H1 (cell line): Measurements from ENCODE around the gene MASP1. TPM values are rescaled to one million over a fixed set of nuclear protein-coding genes. Genes with fewer than 3 reads are reported as not detected.

ENCODE experiments used
- CTCF ChIA-PET: fragments of 300-600 bp; sonication (Branson Sonifier 250); formaldehyde crosslinking; loops from one replicate; lab custom pipeline; 2021; ENCODE audit not compliant: partially characterized antibody; lab: Charles Lee
- POLR2A ChIA-PET: fragments of 300-600 bp; sonication (Branson Sonifier 250); formaldehyde crosslinking; loops from one replicate; lab custom pipeline; 2021; ENCODE audit warnings: inconsistent platforms; ENCODE audit not compliant: partially characterized antibody; lab: Charles Lee
- DNase-seq, 2 experiments: peaks; one replicate each; pipeline versions ENCODE4 v3.0.0 to v3.0.0-alpha.2; 2010 to 2022; ENCODE audit warnings: low spot score in 2 of 2, low read depth in 1 of 2, mixed read lengths in 1 of 2
- FAIRE-seq: peaks from 2 replicates; lab custom pipeline; 2011; peaks lifted over from hg19 to GRCh38; lab: Jason Lieb, UNC
- H2AFZ ChIP-seq: 2 replicates; pipeline ENCODE4 v1.8.1; 2012; ENCODE audit warnings: low read length, inconsistent platforms
- H2AK5ac ChIP-seq: 2 replicates; pipeline ENCODE4 v1.6.1; 2013; ENCODE audit warnings: low read depth, low read length
- H2BK120ac ChIP-seq: replicated peaks from 2 replicates; pipeline ENCODE3; 2013; ENCODE audit warnings: low read depth, low read length, inconsistent platforms
- H2BK12ac ChIP-seq: 2 replicates; pipeline ENCODE4 v1.6.1; 2013; ENCODE audit warnings: low read depth, low read length
- H2BK15ac ChIP-seq: 2 replicates; pipeline ENCODE4 v1.6.1; 2013; ENCODE audit warnings: low read length
- H2BK20ac ChIP-seq: 2 replicates; pipeline ENCODE4 v1.6.1; 2013; ENCODE audit warnings: low read length
- H2BK5ac ChIP-seq: 2 replicates; pipeline ENCODE4 v1.6.1; 2013; ENCODE audit warnings: low read depth, low read length
- H3K14ac ChIP-seq: 2 replicates; pipeline ENCODE4 v1.6.1; 2013; ENCODE audit warnings: inconsistent platforms; ENCODE audit not compliant: insufficient read length
- H3K18ac ChIP-seq: 2 replicates; pipeline ENCODE4 v1.6.1; 2013; ENCODE audit warnings: low read length; ENCODE audit errors: extremely low read depth
- H3K23ac ChIP-seq: 2 replicates; pipeline ENCODE4 v1.6.1; 2013; ENCODE audit warnings: inconsistent platforms; ENCODE audit not compliant: insufficient read length
- H3K23me2 ChIP-seq: 2 replicates; pipeline ENCODE4 v1.6.1; 2013; ENCODE audit warnings: low read depth, low read length
- H3K27ac ChIP-seq: 2 replicates; pipeline ENCODE4 v1.6.1; 2011; ENCODE audit warnings: low read depth, low read length, inconsistent platforms
- H3K27me3 ChIP-seq, 4 experiments: replicated peaks in 1 of 4; 1 replicate in 1 of 4; 2 replicates in 3 of 4; pipeline versions ENCODE4 v1.6.1 to v1.8.1; 2011 to 2013; ENCODE audit warnings: low read length in 3 of 4, mild to moderate bottlenecking in 3 of 4, inconsistent platforms in 2 of 4, mixed read lengths in 2 of 4, moderate library complexity in 1 of 4; ENCODE audit not compliant: control insufficient read depth in 3 of 4, insufficient read depth in 3 of 4; ENCODE audit errors: extremely low read depth in 1 of 4
- H3K36me3 ChIP-seq, 4 experiments: 2 replicates each; pipeline versions ENCODE4 v1.6.1 to v1.8.1; 2011 to 2013; ENCODE audit warnings: mild to moderate bottlenecking in 4 of 4, low read length in 3 of 4, moderate library complexity in 2 of 4, control low read depth in 1 of 4, inconsistent platforms in 1 of 4; ENCODE audit not compliant: insufficient read depth in 4 of 4, control insufficient read depth in 2 of 4
- H3K4ac ChIP-seq: replicated peaks from 2 replicates; pipeline ENCODE3; 2013; ENCODE audit warnings: low read length, low read depth, mixed read lengths, inconsistent platforms; ENCODE audit not compliant: insufficient read length
- H3K4me1 ChIP-seq, 4 experiments: replicated peaks in 1 of 4; 1 replicate in 1 of 4; 2 replicates in 3 of 4; pipeline versions ENCODE4 v1.6.1 to v1.8.1; 2011 to 2013; ENCODE audit warnings: low read length in 3 of 4, inconsistent platforms in 2 of 4, mixed read lengths in 1 of 4; ENCODE audit not compliant: insufficient read depth in 4 of 4, control insufficient read depth in 3 of 4
- H3K4me2 ChIP-seq, 2 experiments: 2 replicates each; pipeline versions ENCODE4 v1.6.1 to v1.8.1; 2011 to 2013; ENCODE audit warnings: low read depth in 2 of 2, low read length in 2 of 2, control low read depth in 1 of 2, inconsistent platforms in 1 of 2, mild to moderate bottlenecking in 1 of 2; ENCODE audit not compliant: insufficient read depth in 1 of 2
- H3K4me3 ChIP-seq, 4 experiments: fragments of 200-600, 300-600 bp in 1 of 4; sonication (generic), shearing (Covaris generic), sonication (Bioruptor Twin) in 1 of 4; 2 replicates each; pipeline versions ENCODE4 v1.5.1 to v1.8.1; 2011 to 2016; ENCODE audit warnings: low read length in 4 of 4, low read depth in 3 of 4, control low read depth in 2 of 4, inconsistent platforms in 2 of 4, mild to moderate bottlenecking in 2 of 4, mixed read lengths in 1 of 4, moderate library complexity in 1 of 4; ENCODE audit not compliant: insufficient read depth in 2 of 4; ENCODE audit errors: extremely low read depth in 1 of 4
- H3K56ac ChIP-seq: replicated peaks from 2 replicates; pipeline ENCODE3; 2013; ENCODE audit warnings: low read depth, mild to moderate bottlenecking, mixed read lengths, low read length, inconsistent platforms; ENCODE audit not compliant: insufficient read length
- H3K79me1 ChIP-seq: 2 replicates; pipeline ENCODE4 v1.6.1; 2013; ENCODE audit warnings: low read depth, low read length, control low read depth
- H3K79me2 ChIP-seq, 2 experiments: 2 replicates each; pipeline versions ENCODE4 v1.6.1 to v1.8.1; 2012 to 2013; ENCODE audit warnings: low read length in 2 of 2, mild to moderate bottlenecking in 2 of 2, inconsistent platforms in 1 of 2; ENCODE audit not compliant: insufficient read depth in 2 of 2, control insufficient read depth in 1 of 2
- H3K9ac ChIP-seq, 4 experiments: replicated peaks in 1 of 4; 1 replicate in 1 of 4; 2 replicates in 3 of 4; pipeline versions ENCODE4 v1.6.1 to v1.8.1; 2011 to 2013; ENCODE audit warnings: low read depth in 3 of 4, low read length in 3 of 4, control low read depth in 2 of 4, mild to moderate bottlenecking in 2 of 4, moderate library complexity in 2 of 4, inconsistent platforms in 1 of 4; ENCODE audit errors: extremely low read depth in 1 of 4
- H3K9me3 ChIP-seq, 2 experiments: 2 replicates each; pipeline versions ENCODE4 v1.6.1 to v1.8.1; 2012 to 2013; ENCODE audit warnings: mild to moderate bottlenecking in 2 of 2, moderate library complexity in 2 of 2, control low read depth in 1 of 2, inconsistent platforms in 1 of 2, low read depth in 1 of 2, low read length in 1 of 2, mixed read lengths in 1 of 2; ENCODE audit not compliant: insufficient read depth in 2 of 2
- H4K20me1 ChIP-seq, 2 experiments: replicated peaks in 1 of 2; 2 replicates each; pipeline versions ENCODE3 to v1.8.1; 2011 to 2013; ENCODE audit warnings: inconsistent platforms in 2 of 2, low read length in 2 of 2, mild to moderate bottlenecking in 1 of 2; ENCODE audit not compliant: insufficient read depth in 2 of 2, control insufficient read depth in 1 of 2
- H4K5ac ChIP-seq: 2 replicates; pipeline ENCODE4 v1.6.1; 2013; ENCODE audit warnings: low read length, low read depth, mixed read lengths, inconsistent platforms; ENCODE audit not compliant: insufficient read length
- H4K8ac ChIP-seq: 2 replicates; pipeline ENCODE4 v1.8.0; 2013; ENCODE audit warnings: mild to moderate bottlenecking, moderate library complexity, low read length, inconsistent platforms; ENCODE audit not compliant: insufficient read depth; ENCODE audit errors: extremely low read depth
- H4K91ac ChIP-seq: replicated peaks from 2 replicates; pipeline ENCODE3; 2013; ENCODE audit warnings: low read length, mixed read lengths, inconsistent platforms; ENCODE audit not compliant: insufficient read length
- KDM1A ChIP-seq: fragments of 200-600, 300-600 bp; sonication (generic); IDR thresholded peaks from 2 replicates; pipeline ENCODE4 v1.7.1; 2016; ENCODE audit warnings: mild to moderate bottlenecking, low read length, borderline replicate concordance
- WGBS, 2 experiments: shearing (Covaris generic) in 1 of 2; methylation state at CpG; one replicate each; pipeline versions ENCODE4 v1.1.6 to v1.1.7; 2013 to 2015; ENCODE audit warnings: low lambda C conversion rate in 2 of 2, mixed read lengths in 2 of 2, inconsistent platforms in 1 of 2, low coverage in 1 of 2, missing lambda C conversion rate in 1 of 2; ENCODE audit not compliant: insufficient replicate concordance in 2 of 2, insufficient coverage in 1 of 2, insufficient read length in 1 of 2; ENCODE audit errors: extremely low coverage in 1 of 2, missing lambda C conversion rate in 1 of 2; 5-methylcytosine and 5-hydroxymethylcytosine counted together
- polyA plus RNA-seq, 7 experiments: library from polyadenylated mRNA; depleted of rRNA in 3 of 7; stranded (reverse) in 5 of 7; unstranded in 2 of 7; fragments of >200 nt in 5 of 7; fragments of 200-250 nt in 2 of 7; gene quantifications; 1 replicate in 5 of 7; 2 replicates in 1 of 7; 4 replicates in 1 of 7; pipeline versions ENCODE4 v1.2.1 to v1.2.3, GENCODE V29; 2011 to 2013; ENCODE audit warnings: missing spikeins in 2 of 7, mixed read lengths in 2 of 7
- total RNA-seq: library from RNA; stranded (reverse); fragmentation: NEBNext Ultra II Directional; extraction: Animal tissue kit (Norgen Biotek cat#: 25700); gene quantifications from 2 replicates; pipeline ENCODE4 v1.2.1, GENCODE V29; 2021

The MASP1 gene
- total and polyA plus RNA-seq, 2 of the 8 experiments (the other 6 are each of a cell fraction or from before 2014, with no cell fraction given), result 2.7 to 3.5 TPM

DNA sequence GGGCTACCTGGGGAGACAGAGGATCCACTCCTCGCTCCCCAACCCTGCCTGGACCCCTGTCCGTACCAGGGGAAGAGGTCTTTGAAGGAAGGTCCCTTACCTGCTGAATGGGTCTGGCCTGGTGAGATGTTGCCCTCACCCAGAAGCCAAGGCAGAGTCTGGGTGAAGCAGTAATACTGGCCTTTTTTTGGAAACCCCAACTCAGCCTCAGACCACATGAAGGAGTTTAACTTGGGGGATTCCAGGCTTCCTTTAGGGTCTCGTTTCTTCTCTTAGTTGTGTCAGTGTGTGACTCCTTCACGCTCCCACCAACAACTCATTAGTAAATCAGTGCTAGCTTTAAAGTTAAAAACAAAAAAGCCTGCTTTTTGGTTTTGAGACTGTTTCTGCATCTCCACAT is 48.6 kb downstream of the MASP1 start:
- H4K91ac ChIP-seq, result no peak overlapping the region
- no peaks in the 10 kb centered on the region for H3K4me1 ChIP-seq
- no peak overlapping the region for H2BK12ac ChIP-seq
- H4K20me1 ChIP-seq, result no peaks in the 10 kb centered on the region
- no peak overlapping the region for H2BK5ac ChIP-seq
- 92% methylated on average over 4 of the region's 4 CpGs; no CpG with 5 or more reads in 1 of the 2 experiments for WGBS, 2 experiments
- FAIRE-seq, result no peak
- peaks cover 0 to 2% (median 0%) of the 10 kb centered on the region in 4 experiments; a peak in 2 of 7 replicates for H3K27me3 ChIP-seq
- POLR2A ChIA-PET, result interaction anchor here (1.0 to 1.3 kb wide), 2 partner anchors 12 to 15 kb away, joined by 3 read pairs; no protein-coding TSS in a partner anchor
- no peak overlapping the region for H4K8ac ChIP-seq
- H3K9me3 ChIP-seq, result no peaks in the 10 kb centered on the region
- no peaks in the 10 kb centered on the region for H3K79me1 ChIP-seq
- H3K4ac ChIP-seq, result no peak overlapping the region
- no peak overlapping the region for H3K27ac ChIP-seq
- no peaks in the 10 kb centered on the region for H3K79me2 ChIP-seq
- no peak for DNase-seq
- TF ChIP-seq KDM1A, result no peak
- no peak overlapping the region for H3K14ac ChIP-seq
- H3K23me2 ChIP-seq, result no peaks in the 10 kb centered on the region
- H4K5ac ChIP-seq, result no peak overlapping the region
- H3K18ac ChIP-seq, result no peak overlapping the region
- CTCF ChIA-PET, result interaction anchor here (0.7 to 2.9 kb wide), 7 partner anchors 9 to 104 kb away, joined by 3 to 10 read pairs (median 4); partner anchors contain the start of gene RPL39L
- no peak overlapping the region for H2BK20ac ChIP-seq
- no peak overlapping the region for H2BK120ac ChIP-seq
- H3K56ac ChIP-seq, result no peak overlapping the region
- H2AFZ ChIP-seq, result no peak overlapping the region
- H3K36me3 ChIP-seq, result no peaks in the 10 kb centered on the region
- H2BK15ac ChIP-seq, result no peak overlapping the region
- H3K23ac ChIP-seq, result no peak overlapping the region
- no peak overlapping the region for H3K9ac ChIP-seq
- H3K4me2 ChIP-seq, result no peak overlapping the region
- no peak overlapping the region for H3K4me3 ChIP-seq
- H2AK5ac ChIP-seq, result no peak overlapping the region
